GM12801 (cell line): ENCODE data around the gene USP36.

Source experiments
- CTCF ChIP-seq: IDR thresholded peaks from one replicate; pipeline ENCODE4 v1.5.1; 2011; ENCODE audit warnings: control low read depth; ENCODE audit not compliant: insufficient read length; ENCODE audit errors: extremely low read depth

USP36 gene

GRCh38 chr17:78821961-78822360 is 18.7 kb downstream of the USP36 start:
- no peak for TF ChIP-seq CTCF

DNA sequence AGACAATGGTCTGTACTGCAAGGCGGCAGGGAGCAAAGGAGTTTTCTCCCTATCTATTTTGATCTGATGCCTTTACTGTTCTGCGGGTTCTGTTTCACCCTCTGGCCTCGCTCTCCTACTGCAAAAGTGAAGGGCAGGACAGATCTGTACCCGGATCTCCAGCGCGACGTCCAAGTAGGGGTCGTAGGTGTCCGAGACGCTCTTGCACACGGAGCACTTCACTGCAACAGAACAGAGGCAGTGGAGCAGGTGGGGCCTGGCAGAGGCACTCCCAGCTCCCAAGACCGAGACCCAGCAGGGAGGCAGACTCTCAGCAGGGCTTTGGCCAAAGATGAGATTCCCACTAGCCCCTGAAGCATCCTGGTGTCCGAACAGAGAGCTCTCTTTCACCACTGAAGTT is 19.8 kb downstream of the USP36 start:
- no peak for TF ChIP-seq CTCF

- TF ChIP-seq CTCF: no peak
Measured at GRCh38 chr17:78819806-78820792, 20.5 kb downstream of the USP36 start.

- no peak for TF ChIP-seq CTCF
Measured at GRCh38 chr17:78819402-78819801, 21.2 kb downstream of the USP36 start.

GRCh38 chr17:78818932-78819331 is 21.7 kb downstream of the USP36 start:
- no peak for TF ChIP-seq CTCF

- TF ChIP-seq CTCF: no peak
Measured at GRCh38 chr17:78818152-78818846, 22.3 kb downstream of the USP36 start.

- TF ChIP-seq CTCF: no peak
Measured at GRCh38 chr17:78817123-78817522, 23.5 kb downstream of the USP36 start.
